ENCODE measurements around the gene KCNMB4. TPM values are rescaled to one million over a fixed set of nuclear protein-coding genes. Genes with fewer than 3 reads are reported as not detected.

KCNMB4 gene
- total RNA-seq, 1 experiment from 2014 or later, result 0.13 TPM

- H3K4me1 ChIP-seq (ENCODE audit: control insufficient read depth, insufficient read depth, low read length), result no peaks in the 10 kb centered on the region
- TF ChIP-seq SIN3A (IDR thresholded peaks at IDR 0.05; ENCODE audit: borderline replicate concordance, insufficient read depth, low read depth, low read length) (no peak), POLR2AphosphoS5 (IDR thresholded peaks at IDR 0.05; ENCODE audit: low read depth, low read length) (no peak), REST (IDR thresholded peaks at IDR 0.05; ENCODE audit: insufficient read depth in 1 of 2, low read depth in 2 of 2, low read length in 1 of 2) (no peak), TCF7L2 (IDR thresholded peaks at IDR 0.05; ENCODE audit: low read depth, low read length) (no peak)
- TF ChIP-seq, protein P1, sequence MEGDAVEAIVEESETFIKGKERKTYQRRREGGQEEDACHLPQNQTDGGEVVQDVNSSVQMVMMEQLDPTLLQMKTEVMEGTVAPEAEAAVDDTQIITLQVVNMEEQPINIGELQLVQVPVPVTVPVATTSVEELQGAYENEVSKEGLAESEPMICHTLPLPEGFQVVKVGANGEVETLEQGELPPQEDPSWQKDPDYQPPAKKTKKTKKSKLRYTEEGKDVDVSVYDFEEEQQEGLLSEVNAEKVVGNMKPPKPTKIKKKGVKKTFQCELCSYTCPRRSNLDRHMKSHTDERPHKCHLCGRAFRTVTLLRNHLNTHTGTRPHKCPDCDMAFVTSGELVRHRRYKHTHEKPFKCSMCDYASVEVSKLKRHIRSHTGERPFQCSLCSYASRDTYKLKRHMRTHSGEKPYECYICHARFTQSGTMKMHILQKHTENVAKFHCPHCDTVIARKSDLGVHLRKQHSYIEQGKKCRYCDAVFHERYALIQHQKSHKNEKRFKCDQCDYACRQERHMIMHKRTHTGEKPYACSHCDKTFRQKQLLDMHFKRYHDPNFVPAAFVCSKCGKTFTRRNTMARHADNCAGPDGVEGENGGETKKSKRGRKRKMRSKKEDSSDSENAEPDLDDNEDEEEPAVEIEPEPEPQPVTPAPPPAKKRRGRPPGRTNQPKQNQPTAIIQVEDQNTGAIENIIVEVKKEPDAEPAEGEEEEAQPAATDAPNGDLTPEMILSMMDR (IDR thresholded peaks at IDR 0.05), result no peak
- no peak overlapping the region for H3K27ac ChIP-seq (ENCODE audit: low read length)
- intact Hi-C loops (cut with micrococcal nuclease; ENCODE audit: unreplicated experiment), result no loop called here
- H3K36me3 ChIP-seq (ENCODE audit: control insufficient read depth, insufficient read depth, low read length), result no peaks in the 10 kb centered on the region
- in situ Hi-C loops (cut with HindIII; ENCODE audit: low pct_unique_long_range_greater_than_20kb, low sequenced_read_pairs), result no loop called here
- no peaks in the 10 kb centered on the region for H3K9me3 ChIP-seq (ENCODE audit: control insufficient read depth, insufficient read depth, low read depth, low read length)
- H3K4me3 ChIP-seq (ENCODE audit: low read depth in 2 of 2, low read length in 2 of 2), result no peak overlapping the region
- DNase-seq (ENCODE audit: low read depth, low spot score) (no peak), ATAC-seq (no peak)
- BruUV-seq (replicated peaks), result no TSS peak
- ChIA-PET CTCF (interaction anchor here (1.0 kb wide), 1 partner anchor 147 kb away, joined by 3 read pairs; no protein-coding TSS in a partner anchor), POLR2A (no interaction called here)
- H3K27me3 ChIP-seq (ENCODE audit: control insufficient read depth, insufficient read depth, low read length), result peaks cover 4% of the 10 kb centered on the region; the same call in 1 of the 2 replicates
Measured at GRCh38 chr12:70430400-70430799, 64.3 kb downstream of the KCNMB4 start.

DNA sequence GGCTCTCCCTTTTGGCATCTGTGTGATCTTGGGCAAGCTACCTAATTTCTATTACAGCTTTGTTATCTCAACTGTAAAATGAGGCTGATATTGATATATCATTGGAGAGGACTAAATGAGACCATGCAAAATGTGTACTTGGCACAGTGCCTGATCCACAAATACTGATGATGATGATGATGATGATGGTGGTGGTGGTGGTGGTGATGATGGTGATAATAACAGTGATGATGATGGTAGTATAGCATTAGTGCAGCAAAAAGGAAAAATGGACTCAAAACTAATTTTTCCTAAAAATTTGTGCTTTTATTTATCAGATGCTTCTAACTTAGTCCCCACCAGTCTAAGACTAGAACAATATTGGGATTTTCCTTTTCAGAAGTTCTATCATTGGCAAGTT lies 70.7 kb downstream of the KCNMB4 start:
- DNase-seq (ENCODE audit: low read depth, low spot score), result no peak
- intact Hi-C loops (cut with micrococcal nuclease; ENCODE audit: unreplicated experiment), result no loop called here
- CTCF ChIA-PET, result no interaction called here

More for the DNA sequence above, 70.7 kb downstream of the KCNMB4 start:
- no peaks in the 10 kb centered on the region for H3K4me1 ChIP-seq (ENCODE audit: control insufficient read depth, insufficient read depth, low read length)
- no peaks in the 10 kb centered on the region for H3K9me3 ChIP-seq (ENCODE audit: control insufficient read depth, insufficient read depth, low read depth, low read length)
- H3K27me3 ChIP-seq (ENCODE audit: control insufficient read depth, insufficient read depth, low read length), result no peaks in the 10 kb centered on the region
- POLR2A ChIA-PET, result no interaction called here
- no peak for ATAC-seq
- no peaks in the 10 kb centered on the region for H3K36me3 ChIP-seq (ENCODE audit: control insufficient read depth, insufficient read depth, low read length)
- TF ChIP-seq REST (IDR thresholded peaks at IDR 0.05; ENCODE audit: insufficient read depth in 1 of 2, low read depth in 2 of 2, low read length in 1 of 2), result no peak
- TF ChIP-seq, protein P1 (IDR thresholded peaks at IDR 0.05), result no peak
- TF ChIP-seq SIN3A (IDR thresholded peaks at IDR 0.05; ENCODE audit: borderline replicate concordance, insufficient read depth, low read depth, low read length), result no peak
- TF ChIP-seq POLR2AphosphoS5 (IDR thresholded peaks at IDR 0.05; ENCODE audit: low read depth, low read length), result no peak
- TF ChIP-seq TCF7L2 (IDR thresholded peaks at IDR 0.05; ENCODE audit: low read depth, low read length), result no peak
- no peak overlapping the region for H3K27ac ChIP-seq (ENCODE audit: low read length)
- no peak overlapping the region for H3K4me3 ChIP-seq (ENCODE audit: low read depth in 2 of 2, low read length in 2 of 2)
- BruUV-seq (replicated peaks), result no TSS peak
- in situ Hi-C loops (cut with HindIII; ENCODE audit: low pct_unique_long_range_greater_than_20kb, low sequenced_read_pairs), result no loop called here
